Urinary bladder (tissue), 4 donors: ENCODE results near the gene PXDN. TPM values are rescaled to one million over a fixed set of nuclear protein-coding genes. Genes with fewer than 3 reads are reported as not detected.
"Not testable (repeated sequence)": the region's sequence is repeated elsewhere in the genome, so short reads cannot be mapped to it uniquely, and the experiment has no call there.

Experiments
- DNase-seq: peaks from one replicate; pipeline ENCODE4 v3.0.0-alpha.2; 2015; ENCODE audit errors: extremely low spot score
- H3K27ac ChIP-seq: one replicate; pipeline ENCODE4 v1.5.1; 2013; ENCODE audit warnings: low read depth, mild to moderate bottlenecking, moderate library complexity
- H3K36me3 ChIP-seq: one replicate; pipeline ENCODE4 v1.6.1; 2013; ENCODE audit warnings: mild to moderate bottlenecking, moderate library complexity; ENCODE audit not compliant: insufficient read depth
- H3K4me1 ChIP-seq: one replicate; pipeline ENCODE4 v1.6.1; 2013; ENCODE audit warnings: mild to moderate bottlenecking, moderate library complexity; ENCODE audit not compliant: insufficient read depth
- H3K4me3 ChIP-seq: one replicate; pipeline ENCODE4 v1.5.1; 2013; ENCODE audit warnings: low read depth, low read length
- WGBS: extraction: QIAGEN DNeasy Blood & Tissue Kit; methylation state at CpG from one replicate; pipeline ENCODE4 v1.1.7; 2013; 5-methylcytosine and 5-hydroxymethylcytosine counted together
- polyA plus RNA-seq: library from polyadenylated mRNA; stranded (reverse); fragments of 200-250 nt; gene quantifications from one replicate; pipeline ENCODE4 v1.2.3, GENCODE V29; 2013
- total RNA-seq: library from RNA; depleted of rRNA; stranded (reverse); fragments of >200 nt; gene quantifications from one replicate; pipeline ENCODE4 v1.2.3, GENCODE V29; 2014
- donor health status: healthy with polysubstance abuse.
- donor health status: healthy.

Gene PXDN
- total and polyA plus RNA-seq, 2 donors = 77.8 to 256 TPM

GRCh38 chr2:1681323-1682180 is 62.8 kb downstream of the PXDN start:
- Histone ChIP-seq H3K4me3 (no peak overlapping the region), H3K27ac (no peak overlapping the region), H3K36me3 (no peaks in the 10 kb centered on the region), H3K4me1 (no peaks in the 10 kb centered on the region)
- WGBS = 76% methylated on average over 20 of the region's 20 CpGs
- DNase-seq = no peak

- 56% methylated on average over 3 of the region's 3 CpGs for WGBS
- H3K36me3 ChIP-seq = no peaks in the 10 kb centered on the region
Measured at GRCh38 chr2:1681017-1681318, 63.3 kb downstream of the PXDN start.

GRCh38 chr2:1680222-1681016 is 63.9 kb downstream of the PXDN start:
- DNase-seq = no peak
- no peaks in the 10 kb centered on the region for H3K36me3 ChIP-seq
- 91% methylated on average over 33 of the region's 33 CpGs for WGBS
- H3K27ac ChIP-seq = no peak overlapping the region
- no peak overlapping the region for H3K4me3 ChIP-seq
- H3K4me1 ChIP-seq = no peaks in the 10 kb centered on the region

More at GRCh38 chr2:1681017-1681318, 63.3 kb downstream of the PXDN start:
- no peak overlapping the region for H3K4me3 ChIP-seq
- DNase-seq = no peak
- H3K27ac ChIP-seq = no peak overlapping the region
- no peaks in the 10 kb centered on the region for H3K4me1 ChIP-seq

- not testable (repeated sequence) for H3K4me1 ChIP-seq, H3K27ac ChIP-seq, H3K36me3 ChIP-seq, DNase-seq, H3K4me3 ChIP-seq
- WGBS = 89% methylated on average over 11 of the region's 11 CpGs
Measured at GRCh38 chr2:1679488-1680039, 64.8 kb downstream of the PXDN start.

- not testable (repeated sequence) for H3K36me3 ChIP-seq, H3K27ac ChIP-seq, DNase-seq, H3K4me3 ChIP-seq, H3K4me1 ChIP-seq
- WGBS = 83% methylated on average over 7 of the region's 7 CpGs
Measured at GRCh38 chr2:1679065-1679464, 65.2 kb downstream of the PXDN start.

- WGBS = 87% methylated on average over 14 of the region's 14 CpGs
- no peak for DNase-seq
- no peak overlapping the region for H3K4me3 ChIP-seq
- no peaks in the 10 kb centered on the region for H3K4me1 ChIP-seq
- no peaks in the 10 kb centered on the region for H3K36me3 ChIP-seq
- H3K27ac ChIP-seq = no peak overlapping the region
Measured at GRCh38 chr2:1678609-1679008, 65.7 kb downstream of the PXDN start.

GRCh38 chr2:1677821-1678165 is 66.5 kb downstream of the PXDN start:
- Histone ChIP-seq H3K27ac (no peak overlapping the region), H3K4me1 (no peaks in the 10 kb centered on the region), H3K4me3 (no peak overlapping the region), H3K36me3 (no peaks in the 10 kb centered on the region)
- DNase-seq = no peak
- 89% methylated on average over 12 of the region's 12 CpGs for WGBS

GRCh38 chr2:1676913-1677820 is 67.1 kb downstream of the PXDN start:
- Histone ChIP-seq H3K27ac (no peak overlapping the region), H3K4me3 (no peak overlapping the region), H3K36me3 (no peaks in the 10 kb centered on the region), H3K4me1 (no peaks in the 10 kb centered on the region)
- WGBS = 86% methylated on average over 33 of the region's 33 CpGs
- DNase-seq = no peak

GRCh38 chr2:1676091-1676912 is 68.0 kb downstream of the PXDN start:
- H3K36me3 ChIP-seq = no peaks in the 10 kb centered on the region

GRCh38 chr2:1675633-1676032 is 68.7 kb downstream of the PXDN start:
- WGBS = 37% methylated on average over 8 of the region's 8 CpGs
- DNase-seq = no peak
- no peaks in the 10 kb centered on the region for H3K4me1 ChIP-seq
- H3K27ac ChIP-seq = no peak overlapping the region
- no peaks in the 10 kb centered on the region for H3K36me3 ChIP-seq
- H3K4me3 ChIP-seq = no peak overlapping the region

More at GRCh38 chr2:1676091-1676912, 68.0 kb downstream of the PXDN start:
- no peak overlapping the region for H3K4me3 ChIP-seq
- no peaks in the 10 kb centered on the region for H3K4me1 ChIP-seq
- 82% methylated on average over 26 of the region's 26 CpGs for whole genome bisulfite sequencing
- DNase-seq = no peak
- H3K27ac ChIP-seq = no peak overlapping the region

GRCh38 chr2:1674766-1675397 is 69.4 kb downstream of the PXDN start:
- no peaks in the 10 kb centered on the region for H3K36me3 ChIP-seq

GRCh38 chr2:1674276-1674675 is 70.0 kb downstream of the PXDN start:
- Histone ChIP-seq H3K27ac (no peak overlapping the region), H3K36me3 (no peaks in the 10 kb centered on the region), H3K4me3 (no peak overlapping the region), H3K4me1 (no peaks in the 10 kb centered on the region)
- WGBS = 91% methylated on average over 9 of the region's 9 CpGs
- DNase-seq = no peak

More at GRCh38 chr2:1674766-1675397, 69.4 kb downstream of the PXDN start:
- WGBS = 86% methylated on average over 18 of the region's 18 CpGs
- Histone ChIP-seq H3K27ac (no peak overlapping the region), H3K4me1 (no peaks in the 10 kb centered on the region), H3K4me3 (no peak overlapping the region)
- DNase-seq = no peak
